T-cell (primary cell): ENCODE results near the gene DDR1. TPM values are rescaled to one million over a fixed set of nuclear protein-coding genes. Genes with fewer than 3 reads are reported as not detected.
A peak's percentile ranks its signal among the peaks of the same experiment; 100 is the strongest.

ENCODE experiments used
- ATAC-seq, 4 experiments: fragments of 200-7000 bp in 3 of 4; fragments of 150-1000 bp in 1 of 4; cut with Tn5 transposase; replicated peaks in 1 of 4; 1 replicate in 3 of 4; 2 replicates in 1 of 4; pipeline ENCODE4 v1.10.0; 2021; ENCODE audit warnings: moderate library complexity in 3 of 4, mild to moderate bottlenecking in 2 of 4, moderate number of reproducible peaks in 1 of 4
- CTCF ChIA-PET, 2 donors: fragments of 300-600 bp; sonication (Branson Sonifier 250); formaldehyde crosslinking; loops; one replicate each; lab custom pipeline; 2022; ENCODE audit warnings: antibody characterized with exemption in 2 of 2; lab: Charles Lee
- POLR2A ChIA-PET, 2 donors: fragments of 300-600 bp; sonication (Branson Sonifier 250); formaldehyde crosslinking; loops; one replicate each; lab custom pipeline; 2022; ENCODE audit warnings: antibody characterized with exemption in 2 of 2; lab: Charles Lee
- DNase-seq, 35 experiments: peaks; one replicate each; pipeline versions ENCODE4 v3.0.0 to v3.0.0-alpha.2; 2013 to 2023
- H3K27ac ChIP-seq: one replicate; pipeline ENCODE4 v1.5.1; 2013; ENCODE audit warnings: low read length
- H3K27me3 ChIP-seq, 2 experiments: replicated peaks in 1 of 2; 1 replicate in 1 of 2; 2 replicates in 1 of 2; pipeline versions ENCODE4 v1.6.1 to v1.7.0; 2013; ENCODE audit warnings: low read length in 1 of 2, mixed read lengths in 1 of 2; ENCODE audit not compliant: control insufficient read depth in 2 of 2, insufficient read depth in 2 of 2; ENCODE audit errors: extremely low read depth in 1 of 2
- H3K36me3 ChIP-seq, 2 donors: 1 replicate in 1 of 2; 2 replicates in 1 of 2; pipeline versions ENCODE4 v1.6.1 to v1.7.0; 2013; ENCODE audit warnings: low read length in 1 of 2; ENCODE audit not compliant: control insufficient read depth in 2 of 2, insufficient read depth in 1 of 2; ENCODE audit errors: extremely low read depth in 1 of 2
- H3K4me1 ChIP-seq, 2 experiments: 1 replicate in 1 of 2; 2 replicates in 1 of 2; pipeline versions ENCODE4 v1.6.1 to v1.7.0; 2013; ENCODE audit warnings: low read length in 2 of 2, mixed read lengths in 1 of 2; ENCODE audit not compliant: insufficient read depth in 2 of 2, control insufficient read depth in 1 of 2; ENCODE audit errors: extremely low read depth in 1 of 2
- H3K4me3 ChIP-seq, 2 donors: 1 replicate in 1 of 2; 2 replicates in 1 of 2; pipeline versions ENCODE4 v1.5.1 to v1.7.0; 2013; ENCODE audit warnings: mild to moderate bottlenecking in 2 of 2, low read length in 1 of 2, moderate library complexity in 1 of 2; ENCODE audit not compliant: control insufficient read depth in 1 of 2; ENCODE audit errors: extremely low read depth in 1 of 2
- H3K9me3 ChIP-seq: 2 replicates; pipeline ENCODE4 v1.7.0; 2013
- H3K27ac Mint-ChIP-seq, 2 donors: one replicate each; pipeline ENCODE4 v1.8.0; 2020 to 2021; ENCODE audit warnings: mild to moderate bottlenecking in 2 of 2, mixed read lengths in 2 of 2
- H3K27me3 Mint-ChIP-seq, 2 donors: one replicate each; pipeline ENCODE4 v1.8.0; 2021 to 2022; ENCODE audit warnings: mixed read lengths in 2 of 2
- H3K36me3 Mint-ChIP-seq: one replicate; pipeline ENCODE4 v1.8.0; 2021; ENCODE audit warnings: mixed read lengths
- H3K4me1 Mint-ChIP-seq, 3 donors: one replicate each; pipeline ENCODE4 v1.8.0; 2020 to 2022; ENCODE audit warnings: mixed read lengths in 3 of 3, mild to moderate bottlenecking in 1 of 3
- H3K4me3 Mint-ChIP-seq, 3 donors: one replicate each; pipeline ENCODE4 v1.8.0; 2020 to 2022; ENCODE audit warnings: mild to moderate bottlenecking in 3 of 3, mixed read lengths in 3 of 3, moderate library complexity in 3 of 3
- H3K9me3 Mint-ChIP-seq, 3 donors: one replicate each; pipeline ENCODE4 v1.8.0; 2020 to 2022; ENCODE audit warnings: mixed read lengths in 3 of 3
- WGBS: methylation state at CpG from one replicate; pipeline ENCODE4 v1.1.5; 2013; ENCODE audit warnings: missing lambda C conversion rate; ENCODE audit not compliant: insufficient coverage; 5-methylcytosine and 5-hydroxymethylcytosine counted together
- total RNA-seq, 35 experiments: library from RNA in 6 of 35; stranded (reverse) in 6 of 35; fragments of 120-200 nt in 1 of 35; gene quantifications; one replicate each; pipeline versions ENCODE4 v1.2.1 to v1.2.4 and lab custom pipeline; 2013 to 2026

Gene DDR1
- total RNA-seq, 5 donors from 2014 or later (not counting 1 experiment from before 2014, with no cell fraction given), result 8.8 to 23.9 (median 19.3) TPM

DNA sequence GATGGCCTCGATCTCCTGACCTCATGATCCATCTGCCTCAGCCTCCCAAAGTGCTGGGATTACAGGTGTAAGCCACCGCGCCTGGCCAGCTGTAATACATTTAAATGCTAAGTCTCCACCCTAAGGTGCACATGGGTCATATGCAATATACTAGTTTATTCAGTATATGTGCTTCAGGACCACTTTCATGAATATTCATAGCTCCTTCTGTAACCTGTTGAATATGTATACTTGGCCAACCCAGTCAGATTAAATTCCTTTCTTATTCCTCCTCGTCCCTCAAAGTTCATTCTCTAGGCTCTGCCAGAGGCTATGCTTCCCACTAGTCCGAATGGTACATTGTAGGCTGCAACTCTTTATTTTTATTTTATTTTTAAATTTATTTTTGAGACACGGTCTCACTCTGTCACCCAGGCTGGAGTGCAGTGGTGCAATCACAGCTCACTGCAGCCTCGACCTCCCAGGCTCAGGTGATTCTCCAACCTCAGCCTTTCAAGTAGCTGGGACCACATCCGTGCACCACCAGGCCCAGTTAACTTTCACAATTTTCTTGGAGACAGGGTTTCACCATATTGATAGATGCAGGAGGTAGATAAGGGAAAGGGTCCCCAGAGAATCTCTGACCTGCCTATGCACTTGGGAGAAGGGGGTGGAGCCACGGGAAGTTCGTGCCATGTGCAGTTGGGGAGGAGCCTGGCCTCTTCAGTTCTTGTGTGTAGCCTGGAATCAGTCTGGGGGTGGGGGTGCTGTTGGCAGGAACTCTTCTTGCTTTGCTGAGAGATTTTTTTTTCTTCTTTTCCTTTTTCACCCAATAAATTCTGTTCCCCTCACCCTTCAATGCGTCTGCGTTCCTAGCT is 41.3 kb upstream of the DDR1 start:
- H3K4me1 Mint-ChIP-seq, result peaks cover 15 to 36% (median 32%) of the 10 kb centered on the region in 3 donors
- ChIA-PET POLR2A (no interaction called here), CTCF (interaction anchor here in 1 of 2 donors (0.7 kb wide), 1 partner anchor 430 kb away, joined by 3 read pairs; no protein-coding TSS in a partner anchor)
- no peaks in the 10 kb centered on the region for H3K9me3 ChIP-seq
- WGBS, result 38% methylated on average over 2 of the region's 12 CpGs
- peaks cover 0 to 12% of the 10 kb centered on the region in 2 experiments for H3K27me3 ChIP-seq
- H3K9me3 Mint-ChIP-seq, result no peaks in the 10 kb centered on the region
- peak overlapping the region in 1 of 3 donors; percentile 65 for H3K4me3 Mint-ChIP-seq
- H3K27me3 Mint-ChIP-seq, result peaks cover 0 to 7% of the 10 kb centered on the region in 2 donors
- peak overlapping the region in 1 of 2 donors; percentile 69 for H3K27ac Mint-ChIP-seq
- ATAC-seq (peak; percentile 26 to 59 (median 54)), DNase-seq (peak in 6 of 35 experiments; percentile 12 to 44 (median 18))
- peaks cover 7 to 28% of the 10 kb centered on the region in 2 experiments for H3K4me1 ChIP-seq
- H3K36me3 ChIP-seq, result no peaks in the 10 kb centered on the region
- no peak overlapping the region for H3K27ac ChIP-seq
- H3K4me3 ChIP-seq, result no peak overlapping the region
- no peaks in the 10 kb centered on the region for H3K36me3 Mint-ChIP-seq

DNA sequence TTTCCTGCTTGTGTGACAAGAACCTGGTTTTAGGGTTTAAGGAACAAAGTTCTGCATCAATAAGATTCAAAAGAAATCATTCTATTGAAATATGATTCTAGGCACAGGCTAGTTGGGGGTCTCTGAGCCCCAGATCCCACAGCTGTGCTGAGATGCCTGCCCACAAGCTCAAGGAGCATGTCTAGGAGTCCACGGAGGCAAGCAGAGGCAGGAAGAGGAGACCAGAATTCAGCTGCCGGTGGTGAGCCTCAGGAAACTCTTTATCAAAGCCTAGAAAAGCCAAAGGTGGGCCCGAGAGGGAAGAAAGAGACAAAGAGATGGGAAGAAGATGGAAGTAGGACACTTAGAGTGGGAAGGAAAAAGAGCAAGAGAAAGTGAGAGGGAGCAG is 40.7 kb upstream of the DDR1 start:
- POLR2A ChIA-PET, result no interaction called here
- DNase-seq (no peak), ATAC-seq (no peak)
- no peak overlapping the region for H3K4me3 ChIP-seq
- Mint-ChIP-seq H3K4me1 (peaks cover 15 to 35% (median 30%) of the 10 kb centered on the region in 3 donors), H3K27me3 (peaks cover 0 to 7% of the 10 kb centered on the region in 2 donors), H3K36me3 (no peaks in the 10 kb centered on the region), H3K9me3 (no peaks in the 10 kb centered on the region), H3K27ac (peak overlapping the region in 1 of 2 donors; percentile 69), H3K4me3 (peak overlapping the region in 1 of 3 donors; percentile 65)
- WGBS, result 31% methylated on average over 3 of the region's 3 CpGs
- CTCF ChIA-PET, result interaction anchor here in 1 of 2 donors (0.6 kb wide), 1 partner anchor 311 kb away, joined by 4 read pairs; no protein-coding TSS in a partner anchor
- H3K27me3 ChIP-seq, result peaks cover 0 to 12% of the 10 kb centered on the region in 2 experiments
- no peaks in the 10 kb centered on the region for H3K36me3 ChIP-seq
- no peak overlapping the region for H3K27ac ChIP-seq
- peaks cover 7 to 28% of the 10 kb centered on the region in 2 experiments for H3K4me1 ChIP-seq
- no peaks in the 10 kb centered on the region for H3K9me3 ChIP-seq

DNA sequence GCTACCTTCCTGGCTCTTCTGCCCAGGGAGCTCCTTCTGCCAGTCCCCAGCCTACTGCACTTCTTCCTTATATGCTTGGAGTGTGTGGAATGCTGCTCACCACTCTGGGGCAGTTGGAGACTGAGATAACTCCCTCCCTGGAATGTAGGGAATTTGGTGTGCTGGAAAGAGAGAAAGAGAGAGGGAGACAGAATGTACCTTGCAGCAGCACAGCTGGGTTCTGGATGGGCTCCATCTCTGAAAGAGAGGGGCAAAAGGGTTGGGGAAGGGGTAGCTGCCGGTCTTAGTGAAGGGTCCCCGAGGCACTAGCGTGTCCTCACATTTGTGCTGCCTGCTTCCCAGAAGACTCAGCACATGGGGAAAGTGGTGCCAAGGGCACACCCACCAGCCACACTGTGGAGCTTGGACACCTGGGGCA is 40.2 kb upstream of the DDR1 start:
- Histone ChIP-seq H3K27ac (no peak overlapping the region), H3K4me1 (peaks cover 7 to 28% of the 10 kb centered on the region in 2 experiments), H3K36me3 (no peaks in the 10 kb centered on the region), H3K27me3 (peaks cover 0 to 12% of the 10 kb centered on the region in 2 experiments), H3K9me3 (no peaks in the 10 kb centered on the region), H3K4me3 (no peak overlapping the region)
- Mint-ChIP-seq H3K36me3 (no peaks in the 10 kb centered on the region), H3K27me3 (peaks cover 0 to 7% of the 10 kb centered on the region in 2 donors), H3K4me3 (peak overlapping the region in 1 of 3 donors; percentile 65), H3K4me1 (peaks cover 15 to 35% (median 30%) of the 10 kb centered on the region in 3 donors), H3K27ac (no peak overlapping the region), H3K9me3 (no peaks in the 10 kb centered on the region)
- 100% methylated on average over 2 of the region's 3 CpGs for WGBS
- CTCF ChIA-PET, result interaction anchor here (0.6 to 1.2 kb wide), 4 partner anchors 14 to 312 kb away, joined by 3 to 4 read pairs (median 3); no protein-coding TSS in a partner anchor
- DNase-seq (no peak), ATAC-seq (no peak)
- POLR2A ChIA-PET, result no interaction called here

DNA sequence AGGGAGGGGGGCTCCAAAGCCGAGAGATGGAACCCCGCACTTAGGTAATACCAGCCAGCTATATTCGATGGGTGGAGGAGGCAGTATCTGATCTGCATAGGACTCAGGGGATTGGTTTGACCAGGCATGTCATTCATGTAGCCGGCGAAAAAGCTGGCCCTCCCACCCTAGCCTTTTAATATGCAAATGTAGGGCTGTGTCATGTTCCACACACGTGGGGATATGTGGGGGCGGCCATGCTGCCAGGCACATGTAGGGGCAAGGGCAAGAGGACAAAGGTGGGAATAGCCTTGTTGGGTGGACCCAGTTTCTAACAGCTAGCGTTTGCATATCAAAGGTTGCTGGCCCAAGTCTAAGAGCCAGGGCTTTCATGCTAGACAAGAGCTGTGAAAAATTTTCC is 39.1 kb upstream of the DDR1 start:
- no peak overlapping the region for H3K27ac Mint-ChIP-seq
- ChIA-PET POLR2A (no interaction called here), CTCF (interaction anchor here in 1 of 2 donors (1.2 kb wide), 1 partner anchor 15 kb away, joined by 3 read pairs; no protein-coding TSS in a partner anchor)
- H3K27me3 Mint-ChIP-seq, result peaks cover 0 to 7% of the 10 kb centered on the region in 2 donors
- Histone ChIP-seq H3K9me3 (no peaks in the 10 kb centered on the region), H3K27ac (no peak overlapping the region), H3K36me3 (no peaks in the 10 kb centered on the region), H3K27me3 (peaks cover 0 to 12% of the 10 kb centered on the region in 2 experiments), H3K4me1 (peaks cover 7 to 28% of the 10 kb centered on the region in 2 experiments), H3K4me3 (no peak overlapping the region)
- no peak overlapping the region for H3K4me3 Mint-ChIP-seq
- WGBS, result 80% methylated on average over 1 of the region's 8 CpGs
- DNase-seq, result no peak
- H3K36me3 Mint-ChIP-seq, result no peaks in the 10 kb centered on the region
- H3K4me1 Mint-ChIP-seq, result peaks cover 15 to 35% (median 30%) of the 10 kb centered on the region in 3 donors
- H3K9me3 Mint-ChIP-seq, result no peaks in the 10 kb centered on the region
- ATAC-seq, result no peak

DNA sequence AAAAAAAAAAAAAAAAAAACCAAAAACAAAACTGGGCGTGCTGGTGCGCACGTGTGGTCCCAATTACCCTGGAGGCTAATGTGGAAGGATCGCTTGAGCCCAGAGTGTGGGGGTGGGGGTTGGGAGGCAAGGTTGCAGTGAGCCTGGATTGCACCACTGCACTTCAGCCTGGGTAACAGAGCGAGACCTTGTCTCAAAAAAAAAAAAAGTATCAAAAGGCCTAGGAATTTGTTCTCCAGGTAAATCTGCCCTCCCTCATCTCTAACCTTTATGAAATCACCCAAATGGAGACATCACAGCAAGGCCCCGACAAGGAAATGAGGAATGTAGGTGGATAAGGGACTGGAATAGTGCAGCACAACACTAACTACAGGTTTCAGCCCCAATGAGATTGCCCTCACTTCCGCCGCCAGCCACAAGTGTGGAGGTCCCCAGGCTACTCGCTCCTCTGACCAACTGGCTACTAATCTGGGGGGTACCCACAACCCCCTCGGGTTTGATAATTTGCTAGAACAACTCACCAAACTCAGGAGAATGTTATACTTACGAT is 36.8 kb upstream of the DDR1 start:
- peaks cover 4% of the 10 kb centered on the region for H3K36me3 Mint-ChIP-seq
- H3K27ac Mint-ChIP-seq, result no peak overlapping the region
- POLR2A ChIA-PET, result no interaction called here
- ATAC-seq, result no peak
- Histone ChIP-seq H3K4me1 (peaks cover 5 to 15% of the 10 kb centered on the region in 2 experiments), H3K4me3 (no peak overlapping the region), H3K27ac (no peak overlapping the region), H3K27me3 (peaks cover 0 to 12% of the 10 kb centered on the region in 2 experiments), H3K9me3 (no peaks in the 10 kb centered on the region), H3K36me3 (no peaks in the 10 kb centered on the region)
- peaks cover 0 to 7% of the 10 kb centered on the region in 2 donors for H3K27me3 Mint-ChIP-seq
- 93% methylated on average over 4 of the region's 11 CpGs for WGBS
- H3K4me3 Mint-ChIP-seq, result no peak overlapping the region
- DNase-seq, result no peak
- CTCF ChIA-PET, result interaction anchor here in 1 of 2 donors (0.6 to 0.7 kb wide), 2 partner anchors 148 to 184 kb away, joined by 4 to 5 read pairs; no protein-coding TSS in a partner anchor
- H3K4me1 Mint-ChIP-seq, result peaks cover 12 to 25% (median 23%) of the 10 kb centered on the region in 3 donors
- peaks cover 4 to 14% (median 5%) of the 10 kb centered on the region in 3 donors for H3K9me3 Mint-ChIP-seq

DNA sequence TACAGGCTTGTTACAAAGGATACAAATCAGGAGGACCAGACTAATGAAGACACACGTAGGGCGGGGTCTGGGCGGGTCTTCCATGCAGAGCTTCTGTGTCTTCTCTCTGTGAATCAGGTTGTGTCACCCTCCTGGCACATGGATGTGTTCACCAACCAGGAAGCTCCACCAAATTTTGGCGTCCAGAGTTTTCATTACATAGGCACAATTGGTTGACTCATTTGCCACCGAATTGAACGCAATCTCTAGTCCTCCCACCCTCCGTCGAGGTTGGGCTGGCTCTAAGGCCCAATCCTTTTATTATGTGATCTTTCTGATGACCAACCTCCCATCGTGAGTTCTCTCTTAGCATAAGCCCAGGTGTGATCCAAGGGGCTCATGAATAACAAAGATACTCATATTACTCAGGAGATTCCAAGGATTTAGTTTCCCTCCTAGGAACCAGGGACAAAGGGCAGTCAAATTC is 36.3 kb upstream of the DDR1 start:
- peaks cover 4% of the 10 kb centered on the region for H3K36me3 Mint-ChIP-seq
- no peak overlapping the region for H3K4me3 Mint-ChIP-seq
- H3K27ac ChIP-seq, result no peak overlapping the region
- no peaks in the 10 kb centered on the region for H3K36me3 ChIP-seq
- no peak overlapping the region for H3K27ac Mint-ChIP-seq
- peaks cover 4 to 16% (median 5%) of the 10 kb centered on the region in 3 donors for H3K9me3 Mint-ChIP-seq
- DNase-seq (no peak), ATAC-seq (no peak)
- H3K27me3 ChIP-seq, result peaks cover 0 to 12% of the 10 kb centered on the region in 2 experiments
- H3K4me3 ChIP-seq, result no peak overlapping the region
- 79% methylated on average over 8 of the region's 9 CpGs for WGBS
- peaks cover 12 to 19% (median 19%) of the 10 kb centered on the region in 3 donors for H3K4me1 Mint-ChIP-seq
- peaks cover 0 to 7% of the 10 kb centered on the region in 2 donors for H3K27me3 Mint-ChIP-seq
- POLR2A ChIA-PET, result no interaction called here
- CTCF ChIA-PET, result no interaction called here
- peaks cover 5 to 14% of the 10 kb centered on the region in 2 experiments for H3K4me1 ChIP-seq
- no peaks in the 10 kb centered on the region for H3K9me3 ChIP-seq
